GM23338 (cell line): ENCODE measurements around the gene GNA12. TPM values are rescaled to one million over a fixed set of nuclear protein-coding genes. Genes with fewer than 3 reads are reported as not detected.

Experiments used
- ATAC-seq: fragments of 200-7000 bp; cut with Tn5 transposase; 3 replicates; pipeline ENCODE4 v1.9.1; 2020
- DNase-seq: peaks from one replicate; pipeline ENCODE4 v3.0.0-alpha.2; 2015; ENCODE audit warnings: low spot score
- H2AFZ ChIP-seq: fragments of 200-600 bp; sonication (generic); 2 replicates; pipeline ENCODE4 v1.8.0; 2016; ENCODE audit warnings: antibody characterized with exemption, mild to moderate bottlenecking, moderate library complexity
- H3F3A ChIP-seq: fragments of 200-600 bp; sonication (generic); replicated peaks from 2 replicates; pipeline ENCODE4 v1.8.0; 2017; ENCODE audit warnings: antibody characterized with exemption, mixed run types, low read depth
- H3K27ac ChIP-seq: fragments of 200-600 bp; sonication (generic); 2 replicates; pipeline ENCODE4 v1.6.1; 2016; ENCODE audit warnings: low read depth
- H3K27me3 ChIP-seq: fragments of 200-600 bp; sonication (generic); 2 replicates; pipeline ENCODE4 v1.8.0; 2016; ENCODE audit warnings: mild to moderate bottlenecking, mixed run types, moderate library complexity; ENCODE audit not compliant: insufficient read depth
- H3K36me3 ChIP-seq: fragments of 200-600 bp; sonication (generic); 2 replicates; pipeline ENCODE4 v1.8.0; 2016; ENCODE audit warnings: mild to moderate bottlenecking; ENCODE audit not compliant: insufficient read depth
- H3K4me1 ChIP-seq: fragments of 200-600 bp; sonication (generic); 2 replicates; pipeline ENCODE4 v1.8.0; 2016; ENCODE audit warnings: mild to moderate bottlenecking, moderate library complexity; ENCODE audit not compliant: insufficient read depth
- H3K4me2 ChIP-seq: fragments of 200-600 bp; sonication (generic); 2 replicates; pipeline ENCODE4 v1.7.1; 2017; ENCODE audit warnings: mixed run types
- H3K4me3 ChIP-seq: fragments of 200-600 bp; sonication (generic); 2 replicates; pipeline ENCODE4 v1.6.1; 2016; ENCODE audit warnings: mixed run types
- H3K79me2 ChIP-seq: fragments of 200-600 bp; sonication (generic); replicated peaks from 2 replicates; pipeline ENCODE4 v1.8.0; 2017; ENCODE audit warnings: mild to moderate bottlenecking; ENCODE audit not compliant: insufficient read depth
- H3K9me2 ChIP-seq: fragments of 200-600 bp; sonication (generic); 2 replicates; pipeline ENCODE4 v1.8.0; 2017; ENCODE audit not compliant: insufficient read depth
- H4K20me1 ChIP-seq: fragments of 200-600 bp; sonication (generic); replicated peaks from 2 replicates; pipeline ENCODE4 v1.8.0; 2017; ENCODE audit warnings: mild to moderate bottlenecking; ENCODE audit not compliant: insufficient read depth
- H3K27ac Mint-ChIP-seq: 2 replicates; pipeline ENCODE4 v1.8.0; 2020; ENCODE audit warnings: inconsistent platforms, mild to moderate bottlenecking, moderate library complexity, mixed read lengths
- H3K27me3 Mint-ChIP-seq: 3 replicates; pipeline ENCODE4 v1.8.0; 2022; ENCODE audit warnings: low read depth, mild to moderate bottlenecking, moderate library complexity, mixed read lengths, inconsistent platforms; ENCODE audit not compliant: insufficient read depth, poor library complexity
- H3K36me3 Mint-ChIP-seq: 3 replicates; pipeline ENCODE4 v1.8.0; 2021; ENCODE audit warnings: low read depth, mild to moderate bottlenecking, inconsistent platforms, moderate library complexity, mixed read lengths
- H3K4me1 Mint-ChIP-seq: 3 replicates; pipeline ENCODE4 v1.8.0; 2020; ENCODE audit warnings: mild to moderate bottlenecking, inconsistent platforms, mixed read lengths
- H3K4me3 Mint-ChIP-seq: 3 replicates; pipeline ENCODE4 v1.8.0; 2021; ENCODE audit warnings: moderate library complexity, mild to moderate bottlenecking, inconsistent platforms, mixed read lengths
- H3K9me3 Mint-ChIP-seq: 3 replicates; pipeline ENCODE4 v1.8.0; 2020; ENCODE audit warnings: moderate library complexity, mild to moderate bottlenecking, inconsistent platforms, mixed read lengths
- EZH2 ChIP-seq: fragments of 200-600 bp; sonication (generic); IDR thresholded peaks from one replicate; pipeline ENCODE4 v1.8.0; 2017; ENCODE audit warnings: antibody characterized with exemption, mild to moderate bottlenecking, low read depth; ENCODE audit not compliant: unreplicated experiment
- EZH2phosphoT487 ChIP-seq: fragments of 200-600 bp; sonication (generic); IDR thresholded peaks from one replicate; pipeline ENCODE4 v1.8.1; 2018; ENCODE audit warnings: antibody characterized with exemption; ENCODE audit not compliant: unreplicated experiment
- NANOG ChIP-seq: IDR thresholded peaks from 2 replicates; pipeline ENCODE4 v1.6.1; 2016; ENCODE audit warnings: antibody characterized with exemption, borderline replicate concordance
- POLR2AphosphoS5 ChIP-seq: IDR thresholded peaks from 2 replicates; pipeline ENCODE4 v1.6.1; 2016; ENCODE audit warnings: antibody characterized with exemption, low read depth
- REST ChIP-seq: IDR thresholded peaks from one replicate; pipeline ENCODE4 v1.6.1; 2018; ENCODE audit warnings: antibody characterized with exemption; ENCODE audit not compliant: unreplicated experiment
- ZNF114 ChIP-seq: fragments of 250-450 bp; sonication (Bioruptor Pico); IDR thresholded peaks from 2 replicates; pipeline ENCODE4 v1.5.0; 2020; ENCODE audit warnings: mild to moderate bottlenecking, moderate library complexity
- ZNF462 ChIP-seq: fragments of 250-450 bp; sonication (Bioruptor Pico); IDR thresholded peaks from 2 replicates; pipeline ENCODE4 v1.5.0; 2020; ENCODE audit warnings: mild to moderate bottlenecking, moderate library complexity
- polyA plus RNA-seq: library from polyadenylated mRNA; unstranded; fragments of >200 nt; fragmentation: Nextera tagmentation; extraction: Ambion mirVana; gene quantifications from 2 replicates; pipeline ENCODE4 v1.2.1, GENCODE V29; 2016
- total RNA-seq: library from RNA; depleted of rRNA; stranded (reverse); fragments of >200 nt; shearing (Covaris generic); gene quantifications from 2 replicates; pipeline ENCODE4 v1.2.3, GENCODE V29; 2014

The GNA12 gene
- total and polyA plus RNA-seq, 2 experiments from 2014 or later: 24.0 to 87.7 TPM

- no peak for TF ChIP-seq REST
- no peak for TF ChIP-seq EZH2phosphoT487
- no peak for TF ChIP-seq EZH2
- no peak for TF ChIP-seq ZNF114 (CRISPR knock-in tag)
- TF ChIP-seq ZNF462: no peak
Observed at GRCh38 chr7:2782121-2782520, 62.0 kb downstream of the GNA12 start (continued).

DNA sequence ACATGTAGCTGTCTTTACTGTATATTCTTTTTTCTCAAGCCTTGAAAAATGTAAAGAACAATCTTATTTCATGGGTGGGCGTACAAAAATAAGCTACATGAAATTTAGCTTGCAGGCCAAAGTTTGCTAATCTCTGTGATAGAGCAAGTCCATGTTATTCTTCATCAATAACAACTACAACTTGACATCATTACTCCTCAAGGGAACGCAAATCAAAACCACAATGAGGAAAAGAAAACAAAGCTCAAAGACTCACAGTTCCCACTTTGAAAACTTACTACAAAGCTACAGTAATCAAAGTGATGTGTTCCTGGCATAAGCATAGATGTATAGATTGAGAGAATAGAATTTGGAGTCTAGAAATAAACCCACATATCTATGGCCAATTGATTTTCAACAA, 62.5 kb downstream of the GNA12 start:
- H3F3A ChIP-seq: no peaks in the 10 kb centered on the region
- no peaks in the 10 kb centered on the region for H3K36me3 ChIP-seq
- H3K79me2 ChIP-seq: peaks cover 77% of the 10 kb centered on the region
- Mint-ChIP-seq H3K9me3 (no peaks in the 10 kb centered on the region), H3K4me1 (peaks cover 37% of the 10 kb centered on the region), H3K27ac (no peak overlapping the region), H3K4me3 (no peak overlapping the region), H3K36me3 (peaks cover 36% of the 10 kb centered on the region), H3K27me3 (no peaks in the 10 kb centered on the region)
- no peak overlapping the region for H2AFZ ChIP-seq
- no peak overlapping the region for H3K27ac ChIP-seq
- no peaks in the 10 kb centered on the region for H3K9me2 ChIP-seq
- no peaks in the 10 kb centered on the region for H3K27me3 ChIP-seq
- H4K20me1 ChIP-seq: peaks cover 9% of the 10 kb centered on the region
- peaks cover 33% of the 10 kb centered on the region for H3K4me1 ChIP-seq
- TF ChIP-seq EZH2phosphoT487 (no peak), POLR2AphosphoS5 (no peak), NANOG (no peak)
- DNase-seq (no peak), ATAC-seq (no peak)
- no peak overlapping the region for H3K4me3 ChIP-seq
- H3K4me2 ChIP-seq: no peak overlapping the region
